K562 (cell line): Measurements from ENCODE around the gene NDOR1. TPM values are rescaled to one million over a fixed set of nuclear protein-coding genes. Genes with fewer than 3 reads are reported as not detected.

Experiments used
- BRD9 ChIP-seq: fragments of 450-650 bp; IDR thresholded peaks from 2 replicates; pipeline ENCODE4 v1.6.1; 2018; ENCODE audit warnings: low read depth; ENCODE audit not compliant: partially characterized antibody
- ELF4 ChIP-seq: fragments of 450-650 bp; formaldehyde crosslinking; IDR thresholded peaks from 2 replicates; pipeline ENCODE4 v1.4.0; 2022; ENCODE audit warnings: missing genetic modification characterization
- FOXJ3 ChIP-seq: sonication (generic); formaldehyde crosslinking; IDR thresholded peaks from 2 replicates; pipeline ENCODE4 v1.4.0; 2020; ENCODE audit warnings: mild to moderate bottlenecking, missing genetic modification reagents
- GTF2B ChIP-seq: IDR thresholded peaks from 2 replicates; pipeline ENCODE4 v1.6.1; 2011; ENCODE audit not compliant: insufficient read length; ENCODE audit errors: extremely low read depth
- HEY1 ChIP-seq: fragments of 250-450 bp; sonication (Bioruptor Pico); IDR thresholded peaks from 2 replicates; pipeline ENCODE4 v1.5.0; 2020; ENCODE audit warnings: mild to moderate bottlenecking, moderate library complexity, borderline replicate concordance
- JUNB ChIP-seq: fragments of 450-650 bp; formaldehyde crosslinking; conservative IDR thresholded peaks from 2 replicates; pipeline ENCODE4 v1.4.0; 2020; ENCODE audit warnings: mild to moderate bottlenecking
- MTA1 ChIP-seq: fragments of 450-650 bp; IDR thresholded peaks from 2 replicates; pipeline ENCODE4 v1.6.1; 2017; ENCODE audit warnings: borderline replicate concordance
- NCOA4 ChIP-seq: fragments of 450-650 bp; IDR thresholded peaks from 2 replicates; pipeline ENCODE4 v1.6.1; 2018; ENCODE audit warnings: mild to moderate bottlenecking; ENCODE audit not compliant: partially characterized antibody
- NFE2 ChIP-seq: IDR thresholded peaks from 2 replicates; pipeline ENCODE4 v1.6.1; 2014; ENCODE audit warnings: antibody characterized with exemption, low read depth
- RERE ChIP-seq: sonication (generic); formaldehyde crosslinking; IDR thresholded peaks from 2 replicates; pipeline ENCODE4 v1.8.0; 2023; ENCODE audit warnings: missing genetic modification reagents, mild to moderate bottlenecking, borderline replicate concordance
- TARDBP ChIP-seq: fragments of 450-650 bp; IDR thresholded peaks from 2 replicates; pipeline ENCODE4 v1.6.1; 2016
- TCF7 ChIP-seq: sonication (generic); IDR thresholded peaks from 2 replicates; pipeline ENCODE4 v1.6.1; 2016; ENCODE audit warnings: antibody characterized with exemption, borderline replicate concordance
- ZBTB1 ChIP-seq: sonication (generic); formaldehyde crosslinking; IDR thresholded peaks from 2 replicates; pipeline ENCODE4 v1.8.1; 2023; ENCODE audit warnings: missing genetic modification reagents, low read depth, mild to moderate bottlenecking, borderline replicate concordance
- ZMIZ1 ChIP-seq, 2 experiments: fragments of 150-350 bp in 1 of 2; IDR thresholded peaks; 2 replicates each; pipeline ENCODE4 v1.6.1; 2012 to 2016; ENCODE audit warnings: low read depth in 2 of 2, low read length in 2 of 2, mild to moderate bottlenecking in 1 of 2, moderate library complexity in 1 of 2
- polyA plus RNA-seq, 8 experiments: library from polyadenylated mRNA; depleted of rRNA in 4 of 8; stranded (reverse) in 5 of 8; unstranded in 3 of 8; fragments of >200 nt; fragmentation: Nextera tagmentation in 2 of 8; fragmentation: Illumina TruSeq in 1 of 8; extraction: Ambion mirVana in 2 of 8; extraction: Trizol in 1 of 8; gene quantifications; 2 replicates each; pipeline versions ENCODE4 v1.2.1 to v1.2.3, GENCODE V29; 2011 to 2014; ENCODE audit warnings: inconsistent platforms in 1 of 8, missing spikeins in 1 of 8
- total RNA-seq, 7 experiments: library from RNA; depleted of rRNA in 6 of 7; stranded (reverse); fragments of >200 nt in 6 of 7; fragmentation: Illumina TruSeq in 2 of 7; extraction: Trizol in 2 of 7; gene quantifications; 2 replicates each; pipeline versions ENCODE4 v1.2.1 to v1.2.3, GENCODE V29; 2011 to 2021; ENCODE audit warnings: low replicate concordance in 1 of 7
- TF ChIP-seq, protein P1 (sequence below), 2 experiments: IDR thresholded peaks; 2 replicates each; pipeline ENCODE4 v1.6.1; 2011; ENCODE audit warnings: borderline replicate concordance in 1 of 2, control low read depth in 1 of 2, low read depth in 1 of 2, low read length in 1 of 2, mild to moderate bottlenecking in 1 of 2, mixed read lengths in 1 of 2, moderate library complexity in 1 of 2; ENCODE audit not compliant: insufficient read depth in 1 of 2, insufficient read length in 1 of 2, poor library complexity in 1 of 2, severe bottlenecking in 1 of 2; ENCODE audit errors: extremely low read depth in 1 of 2

Gene NDOR1
- total and polyA plus RNA-seq, 9 of the 15 experiments (the other 6 are each of a cell fraction or from before 2014, with no cell fraction given): 0.06 to 36.9 (median 6.9) TPM

DNA sequence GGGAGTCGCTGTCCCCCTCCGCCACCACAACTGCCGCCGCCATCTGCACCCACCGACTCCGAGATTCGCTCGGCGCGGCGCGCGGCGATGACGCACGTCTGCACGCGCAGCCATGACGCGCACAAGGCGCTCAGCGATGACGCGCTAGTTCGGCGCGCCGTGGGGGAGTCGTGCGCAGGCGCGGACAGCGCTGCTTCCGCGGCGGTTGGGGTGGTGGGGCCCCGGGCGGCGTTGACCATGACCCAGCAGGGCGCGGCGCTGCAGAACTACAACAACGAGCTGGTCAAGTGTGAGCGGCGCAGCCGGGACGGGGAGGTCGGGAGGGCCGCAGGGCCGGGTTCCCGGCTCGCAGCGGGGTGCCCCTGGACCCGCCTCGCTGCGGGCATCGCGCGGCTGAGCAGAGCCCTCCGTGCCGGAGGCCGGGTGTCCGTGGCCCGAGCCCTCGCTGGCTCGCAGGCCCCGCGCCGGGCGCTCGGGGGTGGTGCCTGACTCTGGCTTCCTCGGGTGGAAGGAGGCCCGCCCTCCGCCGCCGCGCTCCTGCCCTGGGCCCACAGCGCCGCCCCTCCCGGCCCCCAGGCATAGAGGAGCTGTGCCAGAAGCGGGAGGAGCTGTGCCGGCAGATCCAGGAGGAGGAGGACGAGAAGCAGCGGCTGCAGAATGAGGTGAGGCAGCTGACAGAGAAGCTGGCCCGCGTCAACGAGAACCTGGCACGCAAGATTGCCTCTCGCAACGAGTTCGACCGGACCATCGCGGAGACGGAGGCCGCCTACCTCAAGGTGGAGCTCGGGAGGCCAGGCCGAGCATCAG lies 16.8 kb upstream of the NDOR1 start, which contains the start of the genes ANAPC2 and SSNA1 (continued):
- TF ChIP-seq RERE (CRISPR knock-in tag) (no peak), TCF7 (no peak; the same call in 1 of the 2 replicates), MTA1 (peak; percentile 100), FOXJ3 (CRISPR knock-in tag) (no peak), GTF2B (no peak), TARDBP (peak; percentile 71; the same call in 1 of the 2 replicates), NCOA4 (no peak), ELF4 (CRISPR knock-in tag) (peak; percentile 44; the same call in 1 of the 2 replicates), NFE2 (peak; percentile 69), HEY1 (CRISPR knock-in tag) (no peak), JUNB (CRISPR knock-in tag) (0 out of 2 replicates have a peak, but pooled peaks have one; percentile 27), ZMIZ1 (IDR thresholded peaks at IDR 0.05; ENCODE audit: low read depth in 2 of 2, low read length in 2 of 2) (no peak; a peak in 1 of 4 replicates), BRD9 (no peak), ZBTB1 (CRISPR knock-in tag) (no peak)
- TF ChIP-seq, protein P1, sequence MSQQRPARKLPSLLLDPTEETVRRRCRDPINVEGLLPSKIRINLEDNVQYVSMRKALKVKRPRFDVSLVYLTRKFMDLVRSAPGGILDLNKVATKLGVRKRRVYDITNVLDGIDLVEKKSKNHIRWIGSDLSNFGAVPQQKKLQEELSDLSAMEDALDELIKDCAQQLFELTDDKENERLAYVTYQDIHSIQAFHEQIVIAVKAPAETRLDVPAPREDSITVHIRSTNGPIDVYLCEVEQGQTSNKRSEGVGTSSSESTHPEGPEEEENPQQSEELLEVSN (IDR thresholded peaks at IDR 0.05; ENCODE audit: borderline replicate concordance in 1 of 2, extremely low read depth in 1 of 2, insufficient read depth in 1 of 2, insufficient read length in 1 of 2, low read depth in 1 of 2, low read length in 1 of 2, poor library complexity in 1 of 2, severe bottlenecking in 1 of 2): peak in 1 of 2 experiments; percentile 16
